ENCODE measurements around the gene PRR30.

PRR30 gene

GRCh38 chr2:27170581-27171337 is 31.5 kb upstream of the PRR30 start:
- no peak overlapping the region for H2BK120ac ChIP-seq (ENCODE audit: insufficient read depth, low read length, poor library complexity)
- no peak overlapping the region for H4K8ac ChIP-seq (ENCODE audit: low read depth, low read length)
- DNase-seq = peak in 1 of 2 donors; percentile 25
- no peak overlapping the region for H4K12ac ChIP-seq (ENCODE audit: low read depth, low read length)
- H2AFZ ChIP-seq (ENCODE audit: insufficient read depth, low read length, poor library complexity) = no peak overlapping the region
- H3K4me2 ChIP-seq (ENCODE audit: low read length) = no peak overlapping the region
- no peaks in the 10 kb centered on the region for H3K4me1 ChIP-seq (ENCODE audit: control insufficient read depth in 1 of 2, insufficient read depth in 2 of 2, low read length in 2 of 2)
- H2BK12ac ChIP-seq (ENCODE audit: low read length) = no peak overlapping the region
- H3K4ac ChIP-seq (ENCODE audit: low read depth, low read length) = no peak overlapping the region
- H2BK5ac ChIP-seq (ENCODE audit: low read depth, low read length, poor library complexity) = no peak overlapping the region
- H3K18ac ChIP-seq (ENCODE audit: low read length) = no peak overlapping the region
- no peaks in the 10 kb centered on the region for H3K79me1 ChIP-seq (ENCODE audit: low read length)
- no peak overlapping the region for H3K9ac ChIP-seq (ENCODE audit: low read length)
- H3K27ac ChIP-seq (ENCODE audit: low read depth, low read length) = no peak overlapping the region
- no peaks in the 10 kb centered on the region for H3K9me3 ChIP-seq (ENCODE audit: insufficient read depth, low read depth, low read length)
- no peak overlapping the region for H4K91ac ChIP-seq (ENCODE audit: low read depth, low read length)
- H3K36me3 ChIP-seq (ENCODE audit: control insufficient read depth in 1 of 2, insufficient read depth in 2 of 2, low read length in 2 of 2) = no peaks in the 10 kb centered on the region
- no peak overlapping the region for H3K4me3 ChIP-seq (ENCODE audit: low read depth, low read length)
- no peak overlapping the region for H3K14ac ChIP-seq (ENCODE audit: low read length)
- H2AK5ac ChIP-seq (ENCODE audit: low read length) = no peak overlapping the region
- H3K27me3 ChIP-seq (ENCODE audit: insufficient read depth, low read length) = no peaks in the 10 kb centered on the region
- H3K79me2 ChIP-seq (ENCODE audit: control insufficient read depth, insufficient read depth, low read length, poor library complexity) = no peaks in the 10 kb centered on the region
- WGBS (ENCODE audit: extremely low coverage, insufficient coverage, insufficient read length) = no CpG with 5 or more reads among the region's 6 CpGs
- H3K23ac ChIP-seq (ENCODE audit: low read length) = no peak overlapping the region

GRCh38 chr2:27164960-27165763 is 26.0 kb upstream of the PRR30 start:
- H3K79me2 ChIP-seq (ENCODE audit: control insufficient read depth, insufficient read depth, low read length, poor library complexity) = no peaks in the 10 kb centered on the region
- no peak overlapping the region for H3K4ac ChIP-seq (ENCODE audit: low read depth, low read length)
- H3K79me1 ChIP-seq (ENCODE audit: low read length) = no peaks in the 10 kb centered on the region
- no peak overlapping the region for H3K23ac ChIP-seq (ENCODE audit: low read length)
- H2BK5ac ChIP-seq (ENCODE audit: low read depth, low read length, poor library complexity) = no peak overlapping the region
- H3K36me3 ChIP-seq (ENCODE audit: control insufficient read depth in 1 of 2, insufficient read depth in 2 of 2, low read length in 2 of 2) = no peaks in the 10 kb centered on the region
- H3K27ac ChIP-seq (ENCODE audit: low read depth, low read length) = no peak overlapping the region
- no peak overlapping the region for H4K8ac ChIP-seq (ENCODE audit: low read depth, low read length)
- DNase-seq = no peak
- H3K14ac ChIP-seq (ENCODE audit: low read length) = no peak overlapping the region
- no peaks in the 10 kb centered on the region for H3K27me3 ChIP-seq (ENCODE audit: insufficient read depth, low read length)
- no peaks in the 10 kb centered on the region for H3K4me1 ChIP-seq (ENCODE audit: control insufficient read depth in 1 of 2, insufficient read depth in 2 of 2, low read length in 2 of 2)
- no peak overlapping the region for H3K18ac ChIP-seq (ENCODE audit: low read length)
- H4K91ac ChIP-seq (ENCODE audit: low read depth, low read length) = no peak overlapping the region
- no peak overlapping the region for H4K12ac ChIP-seq (ENCODE audit: low read depth, low read length)
- H2BK120ac ChIP-seq (ENCODE audit: insufficient read depth, low read length, poor library complexity) = no peak overlapping the region
- H3K4me3 ChIP-seq (ENCODE audit: low read depth, low read length) = no peak overlapping the region
- H2BK12ac ChIP-seq (ENCODE audit: low read length) = no peak overlapping the region
- H3K9me3 ChIP-seq (ENCODE audit: insufficient read depth, low read depth, low read length) = no peaks in the 10 kb centered on the region
- WGBS (ENCODE audit: extremely low coverage, insufficient coverage, insufficient read length) = no CpG with 5 or more reads among the region's 8 CpGs
- H2AK5ac ChIP-seq (ENCODE audit: low read length) = no peak overlapping the region
- no peak overlapping the region for H2AFZ ChIP-seq (ENCODE audit: insufficient read depth, low read length, poor library complexity)
- no peak overlapping the region for H3K9ac ChIP-seq (ENCODE audit: low read length)
- H3K4me2 ChIP-seq (ENCODE audit: low read length) = no peak overlapping the region

- Histone ChIP-seq H2BK5ac (ENCODE audit: low read depth, low read length, poor library complexity) (no peak overlapping the region), H3K4me3 (ENCODE audit: low read depth, low read length) (no peak overlapping the region), H3K79me1 (ENCODE audit: low read length) (no peaks in the 10 kb centered on the region), H3K4ac (ENCODE audit: low read depth, low read length) (no peak overlapping the region), H3K4me2 (ENCODE audit: low read length) (no peak overlapping the region), H2BK12ac (ENCODE audit: low read length) (no peak overlapping the region), H3K18ac (ENCODE audit: low read length) (no peak overlapping the region), H3K9me3 (ENCODE audit: insufficient read depth, low read depth, low read length) (no peaks in the 10 kb centered on the region), H4K91ac (ENCODE audit: low read depth, low read length) (no peak overlapping the region), H3K27me3 (ENCODE audit: insufficient read depth, low read length) (no peaks in the 10 kb centered on the region), H3K36me3 (ENCODE audit: control insufficient read depth in 1 of 2, insufficient read depth in 2 of 2, low read length in 2 of 2) (no peaks in the 10 kb centered on the region), H2AFZ (ENCODE audit: insufficient read depth, low read length, poor library complexity) (no peak overlapping the region), H3K23ac (ENCODE audit: low read length) (no peak overlapping the region), H3K4me1 (ENCODE audit: control insufficient read depth in 1 of 2, insufficient read depth in 2 of 2, low read length in 2 of 2) (no peaks in the 10 kb centered on the region), H2AK5ac (ENCODE audit: low read length) (no peak overlapping the region), H3K79me2 (ENCODE audit: control insufficient read depth, insufficient read depth, low read length, poor library complexity) (no peaks in the 10 kb centered on the region), H4K8ac (ENCODE audit: low read depth, low read length) (no peak overlapping the region), H3K27ac (ENCODE audit: low read depth, low read length) (no peak overlapping the region), H3K14ac (ENCODE audit: low read length) (no peak overlapping the region), H4K12ac (ENCODE audit: low read depth, low read length) (no peak overlapping the region), H3K9ac (ENCODE audit: low read length) (no peak overlapping the region), H2BK120ac (ENCODE audit: insufficient read depth, low read length, poor library complexity) (no peak overlapping the region)
- DNase-seq = peak; percentile 48 to 77
- no CpG with 5 or more reads among the region's 15 CpGs for WGBS (ENCODE audit: extremely low coverage, insufficient coverage, insufficient read length)
Observed at GRCh38 chr2:27162151-27163121, 23.2 kb upstream of the PRR30 start.

- H3K79me1 ChIP-seq (ENCODE audit: low read length) = no peaks in the 10 kb centered on the region
- no peak overlapping the region for H2BK12ac ChIP-seq (ENCODE audit: low read length)
- H3K27me3 ChIP-seq (ENCODE audit: insufficient read depth, low read length) = no peaks in the 10 kb centered on the region
- WGBS (ENCODE audit: extremely low coverage, insufficient coverage, insufficient read length) = no CpG with 5 or more reads among the region's 9 CpGs
- H2BK5ac ChIP-seq (ENCODE audit: low read depth, low read length, poor library complexity) = no peak overlapping the region
- H3K4me1 ChIP-seq (ENCODE audit: control insufficient read depth in 1 of 2, insufficient read depth in 2 of 2, low read length in 2 of 2) = no peaks in the 10 kb centered on the region
- H4K91ac ChIP-seq (ENCODE audit: low read depth, low read length) = no peak overlapping the region
- no peak overlapping the region for H3K4me2 ChIP-seq (ENCODE audit: low read length)
- no peak overlapping the region for H4K12ac ChIP-seq (ENCODE audit: low read depth, low read length)
- no peak overlapping the region for H2AFZ ChIP-seq (ENCODE audit: insufficient read depth, low read length, poor library complexity)
- H3K36me3 ChIP-seq (ENCODE audit: control insufficient read depth in 1 of 2, insufficient read depth in 2 of 2, low read length in 2 of 2) = no peaks in the 10 kb centered on the region
- no peak overlapping the region for H3K4ac ChIP-seq (ENCODE audit: low read depth, low read length)
- H3K9ac ChIP-seq (ENCODE audit: low read length) = no peak overlapping the region
- no peak overlapping the region for H4K8ac ChIP-seq (ENCODE audit: low read depth, low read length)
- no peak overlapping the region for H2AK5ac ChIP-seq (ENCODE audit: low read length)
- no peak overlapping the region for H3K23ac ChIP-seq (ENCODE audit: low read length)
- no peak overlapping the region for H3K27ac ChIP-seq (ENCODE audit: low read depth, low read length)
- H3K9me3 ChIP-seq (ENCODE audit: insufficient read depth, low read depth, low read length) = no peaks in the 10 kb centered on the region
- no peak overlapping the region for H3K18ac ChIP-seq (ENCODE audit: low read length)
- DNase-seq = no peak
- no peak overlapping the region for H2BK120ac ChIP-seq (ENCODE audit: insufficient read depth, low read length, poor library complexity)
- H3K79me2 ChIP-seq (ENCODE audit: control insufficient read depth, insufficient read depth, low read length, poor library complexity) = no peaks in the 10 kb centered on the region
- no peak overlapping the region for H3K14ac ChIP-seq (ENCODE audit: low read length)
- H3K4me3 ChIP-seq (ENCODE audit: low read depth, low read length) = no peak overlapping the region
Observed at GRCh38 chr2:27160191-27160590, 21.0 kb upstream of the PRR30 start.
